CD14-positive monocyte (primary cell): ENCODE measurements around the gene TMEM86B. TPM values are rescaled to one million over a fixed set of nuclear protein-coding genes. Genes with fewer than 3 reads are reported as not detected.
A peak's percentile ranks its signal among the peaks of the same experiment; 100 is the strongest.

Experiments used
- DNase-seq, 3 donors: peaks; one replicate each; pipeline ENCODE4 v3.0.0-alpha.2; 2011 to 2022
- H2AFZ ChIP-seq: 2 replicates; pipeline ENCODE4 v1.6.0; 2012; ENCODE audit warnings: mild to moderate bottlenecking, low read depth, low read length, inconsistent platforms; ENCODE audit not compliant: insufficient read depth, poor library complexity, severe bottlenecking
- H3K27ac ChIP-seq, 2 donors: 1 replicate in 1 of 2; 2 replicates in 1 of 2; pipeline ENCODE4 v1.5.1; 2012 to 2013; ENCODE audit warnings: low read length in 2 of 2, control low read depth in 1 of 2, inconsistent platforms in 1 of 2, low read depth in 1 of 2, mild to moderate bottlenecking in 1 of 2
- H3K27me3 ChIP-seq, 2 donors: one replicate each; pipeline versions ENCODE4 v1.6.0 to v1.6.1; 2011 to 2013; ENCODE audit warnings: low read length in 2 of 2; ENCODE audit not compliant: control insufficient read depth in 2 of 2, insufficient read depth in 2 of 2
- H3K36me3 ChIP-seq, 2 donors: replicated peaks in 1 of 2; 1 replicate in 1 of 2; 2 replicates in 1 of 2; pipeline versions ENCODE4 v1.5.1 to v1.6.1; 2012 to 2013; ENCODE audit warnings: low read length in 2 of 2, control low read depth in 1 of 2, inconsistent platforms in 1 of 2, mild to moderate bottlenecking in 1 of 2; ENCODE audit not compliant: insufficient read depth in 2 of 2, control insufficient read depth in 1 of 2
- H3K4me1 ChIP-seq, 2 donors: 1 replicate in 1 of 2; 2 replicates in 1 of 2; pipeline versions ENCODE4 v1.5.1 to v1.6.1; 2012 to 2013; ENCODE audit warnings: low read length in 2 of 2, control low read depth in 1 of 2, inconsistent platforms in 1 of 2, mild to moderate bottlenecking in 1 of 2, moderate library complexity in 1 of 2; ENCODE audit not compliant: insufficient read depth in 2 of 2, control insufficient read depth in 1 of 2
- H3K4me2 ChIP-seq: replicated peaks from 2 replicates; pipeline ENCODE3; 2012; ENCODE audit warnings: low read length, moderate library complexity, mild to moderate bottlenecking; ENCODE audit not compliant: poor library complexity, severe bottlenecking; ENCODE audit errors: extremely low read depth
- H3K4me3 ChIP-seq, 3 experiments: fragments of 200-600 bp in 1 of 3; sonication (generic) in 1 of 3; replicated peaks in 1 of 3; 1 replicate in 2 of 3; 2 replicates in 1 of 3; pipeline ENCODE4 v1.5.1; 2011 to 2013; ENCODE audit warnings: low read length in 3 of 3, mild to moderate bottlenecking in 3 of 3, control low read depth in 2 of 3, low read depth in 2 of 3, inconsistent platforms in 1 of 3, moderate library complexity in 1 of 3
- H3K79me2 ChIP-seq: 2 replicates; pipeline ENCODE4 v1.6.0; 2012; ENCODE audit warnings: mild to moderate bottlenecking, control low read depth, inconsistent platforms, low read length, moderate library complexity; ENCODE audit not compliant: insufficient read depth
- H3K9ac ChIP-seq: 2 replicates; pipeline ENCODE4 v1.6.0; 2017; ENCODE audit warnings: low read length, mild to moderate bottlenecking; ENCODE audit not compliant: insufficient read depth, poor library complexity, severe bottlenecking
- H3K9me3 ChIP-seq, 2 donors: replicated peaks in 1 of 2; 1 replicate in 1 of 2; 2 replicates in 1 of 2; pipeline versions ENCODE4 v1.5.1 to v1.6.1; 2012 to 2013; ENCODE audit warnings: low read length in 2 of 2, control low read depth in 1 of 2; ENCODE audit not compliant: control insufficient read depth in 1 of 2, insufficient read depth in 1 of 2
- H4K20me1 ChIP-seq: 2 replicates; pipeline ENCODE4 v1.6.0; 2012; ENCODE audit warnings: mild to moderate bottlenecking, low read length, control low read depth, moderate library complexity; ENCODE audit not compliant: insufficient read depth
- H3K27ac Mint-ChIP-seq, 7 donors: one replicate each; pipeline ENCODE4 v1.8.0; 2020; ENCODE audit warnings: mild to moderate bottlenecking in 7 of 7, mixed read lengths in 7 of 7, moderate library complexity in 6 of 7, inconsistent platforms in 2 of 7
- H3K27me3 Mint-ChIP-seq, 3 donors: one replicate each; pipeline ENCODE4 v1.8.0; 2021 to 2022; ENCODE audit warnings: low read depth in 3 of 3, mild to moderate bottlenecking in 3 of 3, mixed read lengths in 3 of 3, moderate library complexity in 3 of 3, inconsistent platforms in 1 of 3
- H3K36me3 Mint-ChIP-seq, 2 donors: one replicate each; pipeline ENCODE4 v1.8.0; 2020; ENCODE audit warnings: mixed read lengths in 2 of 2, inconsistent platforms in 1 of 2, mild to moderate bottlenecking in 1 of 2
- H3K4me1 Mint-ChIP-seq: one replicate; pipeline ENCODE4 v1.8.0; 2020; ENCODE audit warnings: mild to moderate bottlenecking, mixed read lengths
- H3K4me3 Mint-ChIP-seq, 2 donors: one replicate each; pipeline ENCODE4 v1.8.0; 2020; ENCODE audit warnings: mild to moderate bottlenecking in 2 of 2, mixed read lengths in 2 of 2, moderate library complexity in 1 of 2
- H3K9me3 Mint-ChIP-seq, 7 donors: one replicate each; pipeline ENCODE4 v1.8.0; 2020 to 2022; ENCODE audit warnings: mixed read lengths in 7 of 7, mild to moderate bottlenecking in 6 of 7, moderate library complexity in 6 of 7, inconsistent platforms in 2 of 7
- CTCF ChIP-seq: fragments of 200-600 bp; IDR thresholded peaks from one replicate; pipeline ENCODE4 v1.8.0; 2022; ENCODE audit warnings: antibody characterized with exemption, mild to moderate bottlenecking
- WGBS: methylation state at CpG from one replicate; pipeline ENCODE4 v1.1.5; 2013; ENCODE audit warnings: missing lambda C conversion rate; ENCODE audit not compliant: insufficient coverage; 5-methylcytosine and 5-hydroxymethylcytosine counted together
- intact Hi-C, 2 donors: fragments of 100-400 bp; cut with micrococcal nuclease; formaldehyde crosslinking; loops; one replicate each; pipeline versions ENCODE4 v1.15.0 to v1.15.1; 2023
- polyA plus RNA-seq, 3 donors: library from polyadenylated mRNA; depleted of rRNA in 1 of 3; unstranded in 2 of 3; stranded (reverse) in 1 of 3; fragments of 300-500 nt in 2 of 3; fragments of >200 nt in 1 of 3; fragmentation: Illumina TruSeq in 2 of 3; gene quantifications; 1 replicate in 2 of 3; 2 replicates in 1 of 3; pipeline ENCODE4 v1.2.3, GENCODE V29; 2012 to 2021

The TMEM86B gene
- polyA plus RNA-seq, 3 donors, result 0.16 to 10.7 (median 0.38) TPM

GRCh38 chr19:55248704-55249103 is 20.1 kb upstream of the TMEM86B start:
- H3K27me3 Mint-ChIP-seq, result peaks cover 0 to 2% (median 0%) of the 10 kb centered on the region in 3 donors

GRCh38 chr19:55248166-55248675 is 19.7 kb upstream of the TMEM86B start:
- H3K9me3 ChIP-seq, result no peaks in the 10 kb centered on the region
- H3K4me3 ChIP-seq, result no peak overlapping the region
- peak overlapping the region in 1 of 2 donors; percentile 66 for H3K27ac ChIP-seq
- DNase-seq, result no peak
- 90% methylated on average over 10 of the region's 10 CpGs for WGBS
- H3K9ac ChIP-seq, result no peak overlapping the region
- H3K4me3 Mint-ChIP-seq, result no peak overlapping the region
- H3K36me3 Mint-ChIP-seq, result peaks cover 44 to 71% of the 10 kb centered on the region in 2 donors
- H3K36me3 ChIP-seq, result peaks cover 47 to 72% of the 10 kb centered on the region in 2 donors
- no peak overlapping the region for H2AFZ ChIP-seq
- no peak for TF ChIP-seq CTCF
- H3K27me3 Mint-ChIP-seq, result peaks cover 0 to 2% (median 0%) of the 10 kb centered on the region in 3 donors
- peaks cover 22 to 49% of the 10 kb centered on the region in 2 donors for H3K4me1 ChIP-seq
- peaks cover 94% of the 10 kb centered on the region for H3K79me2 ChIP-seq
- no peak overlapping the region for H3K4me2 ChIP-seq
- H3K9me3 Mint-ChIP-seq, result no peaks in the 10 kb centered on the region
- no peaks in the 10 kb centered on the region for H3K27me3 ChIP-seq
- H3K27ac Mint-ChIP-seq, result peak overlapping the region in 6 of 7 donors; percentile 64 to 87 (median 75)
- intact Hi-C loops, result no loop called here
- peaks cover 47% of the 10 kb centered on the region for H3K4me1 Mint-ChIP-seq
- peaks cover 100% of the 10 kb centered on the region for H4K20me1 ChIP-seq

More at GRCh38 chr19:55248704-55249103, 20.1 kb upstream of the TMEM86B start:
- TF ChIP-seq CTCF, result no peak
- intact Hi-C loops, result no loop called here
- H3K9me3 Mint-ChIP-seq, result peaks cover 0 to 2% (median 0%) of the 10 kb centered on the region in 7 donors
- no peak overlapping the region for H3K4me3 Mint-ChIP-seq
- Histone ChIP-seq H3K27ac (peak overlapping the region in 1 of 2 donors; percentile 66), H3K9me3 (no peaks in the 10 kb centered on the region), H3K36me3 (peaks cover 42 to 67% of the 10 kb centered on the region in 2 donors), H3K9ac (no peak overlapping the region), H3K79me2 (peaks cover 98% of the 10 kb centered on the region), H3K4me2 (no peak overlapping the region), H3K4me3 (no peak overlapping the region), H2AFZ (no peak overlapping the region), H3K4me1 (peaks cover 27 to 53% of the 10 kb centered on the region in 2 donors), H4K20me1 (peaks cover 100% of the 10 kb centered on the region), H3K27me3 (no peaks in the 10 kb centered on the region)
- no peak for DNase-seq
- 89% methylated on average over 4 of the region's 9 CpGs for WGBS
- H3K36me3 Mint-ChIP-seq, result peaks cover 39 to 66% of the 10 kb centered on the region in 2 donors
- peak overlapping the region; percentile 32 to 87 (median 64) for H3K27ac Mint-ChIP-seq
- peaks cover 52% of the 10 kb centered on the region for H3K4me1 Mint-ChIP-seq
